Right lobe of liver (tissue), 4 donors: ENCODE data around the gene MYO15A.

Experiments
- CTCF ChIP-seq, 4 donors: fragments of 200-600 bp in 3 of 4; fragments of 450-650 bp in 1 of 4; IDR thresholded peaks; one replicate each; pipeline versions ENCODE4 v1.5.1 to v1.8.0; 2016 to 2022; ENCODE audit warnings: antibody characterized with exemption in 4 of 4, mild to moderate bottlenecking in 2 of 4
- POLR2A ChIP-seq: fragments of 450-650 bp; IDR thresholded peaks from one replicate; pipeline ENCODE4 v1.6.1; 2017; ENCODE audit warnings: antibody characterized with exemption, mild to moderate bottlenecking
- donor health status: DM: no; HTN: no; CAD: no.
- donor health status: DM: no; HTN: no; CAD: no.
- donor health status: DM: no; HTN: yes; CAD: no.

GRCh38 chr17:18064053-18064452 lies 44.5 kb upstream of the MYO15A start:
- no peak for TF ChIP-seq CTCF (IDR thresholded peaks at IDR 0.05)
- no peak for TF ChIP-seq POLR2A
